HFF-Myc (cell line): Measurements from ENCODE around the gene KLF9.

ENCODE experiments used
- DNase-seq: peaks from one replicate; pipeline ENCODE4 v3.0.0-alpha.2; 2011; ENCODE audit warnings: low read depth; ENCODE audit errors: extremely low read depth
- H3K4me3 ChIP-seq: replicated peaks from 2 replicates; pipeline ENCODE4 v1.5.1; 2011; ENCODE audit warnings: low read depth, mild to moderate bottlenecking, control low read depth, low read length
- TF ChIP-seq, protein P1 (sequence below): IDR thresholded peaks from 2 replicates; pipeline ENCODE4 v1.5.1; 2012; ENCODE audit warnings: mild to moderate bottlenecking, low read depth, low read length, control low read depth; ENCODE audit errors: missing control alignments

Gene KLF9

DNA sequence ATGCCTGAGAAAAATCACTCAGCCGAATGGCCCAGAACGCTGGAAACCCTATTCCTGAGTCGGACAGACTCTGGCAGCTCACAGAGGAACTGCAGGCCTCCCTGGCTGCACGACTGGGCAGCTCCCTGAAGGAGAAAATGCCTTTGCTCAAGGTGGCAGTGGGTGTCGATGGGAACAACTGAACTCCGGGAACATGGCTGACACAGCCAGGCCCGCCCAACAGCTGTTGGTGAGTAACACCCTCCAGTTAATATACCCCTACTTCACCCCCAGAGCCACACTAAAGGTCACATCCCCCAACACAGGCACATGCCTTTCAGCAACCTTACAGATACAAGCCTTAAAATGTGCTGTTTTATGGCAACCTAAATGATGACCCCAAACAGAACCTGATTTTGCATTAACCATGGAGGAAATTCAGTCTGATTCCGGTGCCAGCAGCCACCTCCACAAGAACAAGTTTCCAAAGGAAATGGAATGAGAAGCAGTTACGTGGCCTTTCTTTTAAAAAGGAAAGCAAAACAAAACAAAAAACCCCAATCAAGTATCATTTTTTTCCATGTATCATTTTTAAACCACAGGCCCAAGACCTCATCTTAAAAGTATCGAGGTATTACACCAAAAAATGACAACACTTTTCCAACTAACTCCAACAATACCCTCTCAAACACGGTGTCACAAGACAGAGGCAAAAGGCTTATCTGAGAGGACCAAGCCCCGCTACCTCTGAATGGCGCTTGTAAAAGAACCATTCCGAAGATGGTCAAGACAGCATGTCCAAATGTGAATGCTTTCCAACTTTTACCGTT lies 3.1 kb downstream of the KLF9 start:
- no peak for DNase-seq
- TF ChIP-seq, protein P1, sequence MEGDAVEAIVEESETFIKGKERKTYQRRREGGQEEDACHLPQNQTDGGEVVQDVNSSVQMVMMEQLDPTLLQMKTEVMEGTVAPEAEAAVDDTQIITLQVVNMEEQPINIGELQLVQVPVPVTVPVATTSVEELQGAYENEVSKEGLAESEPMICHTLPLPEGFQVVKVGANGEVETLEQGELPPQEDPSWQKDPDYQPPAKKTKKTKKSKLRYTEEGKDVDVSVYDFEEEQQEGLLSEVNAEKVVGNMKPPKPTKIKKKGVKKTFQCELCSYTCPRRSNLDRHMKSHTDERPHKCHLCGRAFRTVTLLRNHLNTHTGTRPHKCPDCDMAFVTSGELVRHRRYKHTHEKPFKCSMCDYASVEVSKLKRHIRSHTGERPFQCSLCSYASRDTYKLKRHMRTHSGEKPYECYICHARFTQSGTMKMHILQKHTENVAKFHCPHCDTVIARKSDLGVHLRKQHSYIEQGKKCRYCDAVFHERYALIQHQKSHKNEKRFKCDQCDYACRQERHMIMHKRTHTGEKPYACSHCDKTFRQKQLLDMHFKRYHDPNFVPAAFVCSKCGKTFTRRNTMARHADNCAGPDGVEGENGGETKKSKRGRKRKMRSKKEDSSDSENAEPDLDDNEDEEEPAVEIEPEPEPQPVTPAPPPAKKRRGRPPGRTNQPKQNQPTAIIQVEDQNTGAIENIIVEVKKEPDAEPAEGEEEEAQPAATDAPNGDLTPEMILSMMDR: no peak
- peak overlapping the region; percentile 77 for H3K4me3 ChIP-seq

- H3K4me3 ChIP-seq: peak overlapping the region; percentile 77
Observed at GRCh38 chr9:70410368-70410767, 4.1 kb downstream of the KLF9 start.

GRCh38 chr9:70409800-70410199 lies 4.7 kb downstream of the KLF9 start:
- H3K4me3 ChIP-seq: no peak overlapping the region
- TF ChIP-seq, protein P1: no peak
- no peak for DNase-seq

More at GRCh38 chr9:70410368-70410767, 4.1 kb downstream of the KLF9 start:
- DNase-seq: no peak
- TF ChIP-seq, protein P1: no peak

DNA sequence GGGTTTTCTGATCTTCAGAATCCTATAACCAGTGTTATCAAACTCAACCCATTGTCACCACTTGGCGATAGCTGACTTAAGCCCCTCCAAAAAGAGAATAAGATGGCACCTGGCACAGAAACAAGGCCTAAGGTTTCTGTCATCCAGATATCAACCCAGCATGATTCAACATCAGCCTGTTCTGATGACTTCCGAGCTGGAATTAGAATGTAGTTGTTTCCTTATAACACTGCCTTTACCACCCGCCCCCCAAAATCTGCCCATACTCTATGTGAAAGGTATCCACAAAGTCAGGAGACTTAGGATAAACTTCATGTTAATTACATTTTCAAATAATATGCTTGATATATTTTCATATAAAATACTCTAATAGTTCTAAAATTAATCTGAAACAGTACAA lies 5.2 kb downstream of the KLF9 start:
- TF ChIP-seq, protein P1: no peak
- DNase-seq: no peak
- H3K4me3 ChIP-seq: no peak overlapping the region

GRCh38 chr9:70408393-70409040 lies 5.9 kb downstream of the KLF9 start:
- TF ChIP-seq, protein P1: no peak
- no peak overlapping the region for H3K4me3 ChIP-seq
- no peak for DNase-seq

GRCh38 chr9:70407081-70407503 lies 7.4 kb downstream of the KLF9 start:
- no peak for DNase-seq
- TF ChIP-seq, protein P1: no peak
- H3K4me3 ChIP-seq: no peak overlapping the region; the same call in 1 of the 2 replicates
